DND-41 (cell line): ENCODE results near the gene KDM8.

ENCODE experiments used
- ATAC-seq: fragments of 200-7000 bp; cut with Tn5 transposase; 3 replicates; pipeline ENCODE4 v1.9.1; 2021; ENCODE audit warnings: low read depth; ENCODE audit not compliant: insufficient read depth
- DNase-seq: peaks from one replicate; pipeline ENCODE4 v3.0.0-alpha.2; 2020
- H2AFZ ChIP-seq: 2 replicates; pipeline ENCODE4 v1.6.0; 2012; ENCODE audit warnings: low read depth, low read length
- H3K27ac ChIP-seq: 2 replicates; pipeline ENCODE4 v1.5.1; 2012; ENCODE audit warnings: low read length, inconsistent platforms
- H3K27me3 ChIP-seq: fragments of 200-600 bp; sonication (generic); 2 replicates; pipeline ENCODE4 v1.6.0; 2012; ENCODE audit warnings: low read length, mild to moderate bottlenecking, inconsistent platforms; ENCODE audit not compliant: insufficient read depth, poor library complexity
- H3K36me3 ChIP-seq: 2 replicates; pipeline ENCODE4 v1.5.1; 2012; ENCODE audit warnings: low read length, inconsistent platforms; ENCODE audit not compliant: insufficient read depth
- H3K4me1 ChIP-seq: 2 replicates; pipeline ENCODE4 v1.5.1; 2012; ENCODE audit warnings: mild to moderate bottlenecking, low read length; ENCODE audit not compliant: insufficient read depth
- H3K4me2 ChIP-seq: 2 replicates; pipeline ENCODE4 v1.6.0; 2012; ENCODE audit warnings: mild to moderate bottlenecking, moderate library complexity, low read length, inconsistent platforms; ENCODE audit not compliant: insufficient read depth
- H3K4me3 ChIP-seq, 2 experiments: fragments of 200-600 bp in 1 of 2; shearing (Covaris generic) in 1 of 2; 2 replicates each; pipeline ENCODE4 v1.5.1; 2012 to 2016; ENCODE audit warnings: inconsistent platforms in 2 of 2, low read length in 2 of 2, mild to moderate bottlenecking in 2 of 2, low read depth in 1 of 2, moderate library complexity in 1 of 2
- H3K79me2 ChIP-seq: 2 replicates; pipeline ENCODE4 v1.6.0; 2012; ENCODE audit warnings: low read length, inconsistent platforms; ENCODE audit not compliant: insufficient read depth
- H3K9ac ChIP-seq: 2 replicates; pipeline ENCODE4 v1.6.0; 2012; ENCODE audit warnings: low read depth, mild to moderate bottlenecking, inconsistent platforms, low read length, moderate library complexity
- H3K9me3 ChIP-seq: 2 replicates; pipeline ENCODE4 v1.5.1; 2012; ENCODE audit warnings: low read length, moderate library complexity, mild to moderate bottlenecking, inconsistent platforms; ENCODE audit not compliant: insufficient read depth, severe bottlenecking
- H4K20me1 ChIP-seq: 2 replicates; pipeline ENCODE4 v1.6.0; 2012; ENCODE audit warnings: low read length; ENCODE audit not compliant: insufficient read depth
- CTCF ChIP-seq: IDR thresholded peaks from 2 replicates; pipeline ENCODE4 v1.5.1; 2012; ENCODE audit warnings: borderline replicate concordance, low read length, moderate library complexity, mild to moderate bottlenecking; ENCODE audit not compliant: poor library complexity, severe bottlenecking; ENCODE audit errors: extremely low read depth
- EZH2 ChIP-seq: IDR thresholded peaks from 3 replicates; pipeline ENCODE4 v1.6.1; 2012; ENCODE audit warnings: borderline replicate concordance, low read depth, mild to moderate bottlenecking, moderate library complexity, low read length, inconsistent platforms; ENCODE audit not compliant: severe bottlenecking

Gene KDM8

GRCh38 chr16:27229891-27230470 lies 26.7 kb downstream of the KDM8 start:
- Histone ChIP-seq H3K4me2 (no peak overlapping the region), H3K79me2 (peaks cover 22% of the 10 kb centered on the region), H3K4me3 (no peak overlapping the region), H2AFZ (no peak overlapping the region), H3K36me3 (peaks cover 87% of the 10 kb centered on the region), H3K9ac (no peak overlapping the region), H3K27me3 (no peaks in the 10 kb centered on the region), H3K4me1 (peaks cover 32% of the 10 kb centered on the region), H3K27ac (no peak overlapping the region), H4K20me1 (no peaks in the 10 kb centered on the region; the same call in 1 of the 2 replicates), H3K9me3 (no peaks in the 10 kb centered on the region)
- DNase-seq = no peak
- ATAC-seq = no peak
- TF ChIP-seq EZH2 = no peak
- TF ChIP-seq CTCF = no peak

- Histone ChIP-seq H3K79me2 (peaks cover 22% of the 10 kb centered on the region), H3K27ac (peak overlapping the region; percentile 53), H3K9me3 (no peaks in the 10 kb centered on the region), H3K4me3 (no peak overlapping the region), H3K9ac (no peak overlapping the region), H3K27me3 (no peaks in the 10 kb centered on the region), H4K20me1 (no peaks in the 10 kb centered on the region; the same call in 1 of the 2 replicates), H3K4me1 (peaks cover 38% of the 10 kb centered on the region), H3K4me2 (no peak overlapping the region), H2AFZ (no peak overlapping the region), H3K36me3 (peaks cover 81% of the 10 kb centered on the region)
- ATAC-seq (no peak), DNase-seq (peak; percentile 28)
- peak; percentile 7 for TF ChIP-seq CTCF
- no peak for TF ChIP-seq EZH2
Observed at GRCh38 chr16:27230562-27231001, 27.3 kb downstream of the KDM8 start.

- Histone ChIP-seq H3K4me3 (no peak overlapping the region), H3K4me2 (no peak overlapping the region), H3K79me2 (peaks cover 25% of the 10 kb centered on the region), H3K27ac (peak overlapping the region; percentile 96), H3K9ac (0 out of 2 replicates have a peak overlapping the region, but pooled peaks have one; percentile 25), H4K20me1 (no peaks in the 10 kb centered on the region; the same call in 1 of the 2 replicates), H2AFZ (no peak overlapping the region), H3K36me3 (peaks cover 70% of the 10 kb centered on the region), H3K9me3 (no peaks in the 10 kb centered on the region), H3K27me3 (no peaks in the 10 kb centered on the region), H3K4me1 (peaks cover 49% of the 10 kb centered on the region)
- TF ChIP-seq CTCF (no peak), EZH2 (no peak)
- DNase-seq (no peak), ATAC-seq (no peak)
Observed at GRCh38 chr16:27231692-27232060, 28.4 kb downstream of the KDM8 start.
